ENCODE results near the gene SLC7A6.

The SLC7A6 gene

GRCh38 chr16:68237243-68238028 lies 26.9 kb upstream of the SLC7A6 start:
- TF ChIP-seq CTCF (IDR thresholded peaks at IDR 0.05; ENCODE audit: low read depth, low read length, missing control alignments), result no peak
- peak; percentile 96 for DNase-seq (ENCODE audit: extremely low read depth, low read depth)
- H3K4me3 ChIP-seq (replicated peaks; ENCODE audit: low read depth, low read length), result peak overlapping the region; percentile 45

- peak overlapping the region; percentile 45 for H3K4me3 ChIP-seq (replicated peaks; ENCODE audit: low read depth, low read length)
- no peak for DNase-seq (ENCODE audit: extremely low read depth, low read depth)
- TF ChIP-seq CTCF (IDR thresholded peaks at IDR 0.05; ENCODE audit: low read depth, low read length, missing control alignments), result no peak
These were observed 26.3 kb upstream of the SLC7A6 start for GRCh38 chr16:68238029-68238345.

GRCh38 chr16:68242085-68242484 lies 22.2 kb upstream of the SLC7A6 start:
- H3K4me3 ChIP-seq (replicated peaks; ENCODE audit: low read depth, low read length), result no peak overlapping the region
- DNase-seq (ENCODE audit: extremely low read depth, low read depth), result no peak
- no peak for TF ChIP-seq CTCF (IDR thresholded peaks at IDR 0.05; ENCODE audit: low read depth, low read length, missing control alignments)

- no peak for DNase-seq (ENCODE audit: extremely low read depth, low read depth)
These were observed 21.1 kb upstream of the SLC7A6 start for GRCh38 chr16:68242926-68243858.

GRCh38 chr16:68244481-68244902 lies 19.8 kb upstream of the SLC7A6 start:
- DNase-seq (ENCODE audit: extremely low read depth, low read depth), result no peak
- peak overlapping the region; percentile 79 for H3K4me3 ChIP-seq (replicated peaks; ENCODE audit: low read depth, low read length)
- TF ChIP-seq CTCF (IDR thresholded peaks at IDR 0.05; ENCODE audit: low read depth, low read length, missing control alignments), result no peak

More at GRCh38 chr16:68242926-68243858, 21.1 kb upstream of the SLC7A6 start:
- H3K4me3 ChIP-seq (replicated peaks; ENCODE audit: low read depth, low read length), result no peak overlapping the region
- TF ChIP-seq CTCF (IDR thresholded peaks at IDR 0.05; ENCODE audit: low read depth, low read length, missing control alignments), result no peak

GRCh38 chr16:68244903-68245853 lies 19.1 kb upstream of the SLC7A6 start, which contains the start of gene PLA2G15:
Gene PLA2G15, plus strand, starts transcription at chr16:68245373. Its CDS starts 54 bp downstream, at chr16:68245427.
- no peak for TF ChIP-seq CTCF (IDR thresholded peaks at IDR 0.05; ENCODE audit: low read depth, low read length, missing control alignments)
- peak; percentile 71 for DNase-seq (ENCODE audit: extremely low read depth, low read depth)
- H3K4me3 ChIP-seq (replicated peaks; ENCODE audit: low read depth, low read length), result peak within 1 kb of the TSS; percentile 79
